ENCODE measurements around the gene SNTG2. TPM values are rescaled to one million over a fixed set of nuclear protein-coding genes. Genes with fewer than 3 reads are reported as not detected.

Gene SNTG2
- total and polyA plus RNA-seq, 2 of the 13 experiments (the other 11 are each of a cell fraction or from before 2014, with no cell fraction given), result not detected

DNA sequence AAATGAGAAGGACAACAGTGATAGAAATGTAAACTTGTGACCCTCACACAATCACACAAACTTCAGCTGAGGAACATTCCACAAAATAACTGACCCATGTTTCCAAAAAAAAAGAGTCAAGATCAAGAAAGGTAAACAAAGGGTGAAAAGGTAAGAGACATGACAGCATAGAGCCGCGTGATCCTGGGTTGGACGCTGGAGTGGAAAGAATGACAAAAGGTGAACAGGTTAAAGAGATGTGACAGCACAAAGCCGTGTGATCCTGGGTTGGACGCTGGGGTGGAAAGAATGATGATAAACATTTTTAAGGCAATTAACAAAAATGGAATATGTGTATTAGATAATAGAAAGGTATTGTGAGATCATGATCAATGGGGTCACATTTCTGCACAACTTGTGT, 110.3 kb downstream of the SNTG2 start:
- ChIA-PET CTCF (ENCODE audit: low intra/inter-chr PET ratio, low total read pairs) (no interaction called here), POLR2A (no interaction called here)
- Histone ChIP-seq H3K79me2 (ENCODE audit: insufficient read depth, low read length) (no peaks in the 10 kb centered on the region), H3K36me3 (replicated peaks in 1 of 2; ENCODE audit: control insufficient read depth in 1 of 2, insufficient read depth in 2 of 2, low read length in 2 of 2) (no peaks in the 10 kb centered on the region), H3K27ac (ENCODE audit: extremely low read length, insufficient read depth, low read length) (no peak overlapping the region), H3K4me2 (ENCODE audit: low read depth, low read length) (no peak overlapping the region), H3K27me3 (ENCODE audit: control insufficient read depth in 1 of 2, insufficient read depth in 2 of 2, low read length in 2 of 2) (no peaks in the 10 kb centered on the region), H2AFZ (ENCODE audit: low read length) (no peak overlapping the region), H3K4me1 (ENCODE audit: insufficient read depth, low read length) (no peaks in the 10 kb centered on the region), H3K9me3 (ENCODE audit: low read length) (no peaks in the 10 kb centered on the region), H4K20me1 (ENCODE audit: insufficient read depth, low read length) (no peaks in the 10 kb centered on the region), H3K4me3 (replicated peaks in 1 of 3; ENCODE audit: insufficient read depth in 1 of 3, low read depth in 2 of 3, low read length in 3 of 3) (no peak overlapping the region), H3K9ac (ENCODE audit: insufficient read depth, low read depth, low read length) (no peak overlapping the region)
- no TSS peak for BruUV-seq (replicated peaks)
- DNase-seq (ENCODE audit: low spot score) (no peak), FAIRE-seq (no peak), ATAC-seq (no peak)
- intact Hi-C loops (cut with micrococcal nuclease; ENCODE audit: unreplicated experiment), result no loop called here
- in situ Hi-C loops (cut with HindIII; ENCODE audit: extremely low pct_ligation_motif_present, low pct_unique_long_range_greater_than_20kb), result no loop called here
- WGBS (ENCODE audit: low lambda C conversion rate), result 13% methylated on average over 5 of the region's 5 CpGs
- no peak for TF ChIP-seq HOXA9 (CRISPR knock-in tag; IDR thresholded peaks at IDR 0.05; ENCODE audit: borderline replicate concordance)
- TF ChIP-seq, protein P1, sequence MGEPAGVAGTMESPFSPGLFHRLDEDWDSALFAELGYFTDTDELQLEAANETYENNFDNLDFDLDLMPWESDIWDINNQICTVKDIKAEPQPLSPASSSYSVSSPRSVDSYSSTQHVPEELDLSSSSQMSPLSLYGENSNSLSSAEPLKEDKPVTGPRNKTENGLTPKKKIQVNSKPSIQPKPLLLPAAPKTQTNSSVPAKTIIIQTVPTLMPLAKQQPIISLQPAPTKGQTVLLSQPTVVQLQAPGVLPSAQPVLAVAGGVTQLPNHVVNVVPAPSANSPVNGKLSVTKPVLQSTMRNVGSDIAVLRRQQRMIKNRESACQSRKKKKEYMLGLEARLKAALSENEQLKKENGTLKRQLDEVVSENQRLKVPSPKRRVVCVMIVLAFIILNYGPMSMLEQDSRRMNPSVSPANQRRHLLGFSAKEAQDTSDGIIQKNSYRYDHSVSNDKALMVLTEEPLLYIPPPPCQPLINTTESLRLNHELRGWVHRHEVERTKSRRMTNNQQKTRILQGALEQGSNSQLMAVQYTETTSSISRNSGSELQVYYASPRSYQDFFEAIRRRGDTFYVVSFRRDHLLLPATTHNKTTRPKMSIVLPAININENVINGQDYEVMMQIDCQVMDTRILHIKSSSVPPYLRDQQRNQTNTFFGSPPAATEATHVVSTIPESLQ (CRISPR knock-in tag; conservative IDR thresholded peaks at IDR 0.05), result no peak
- TF ChIP-seq, protein P2, sequence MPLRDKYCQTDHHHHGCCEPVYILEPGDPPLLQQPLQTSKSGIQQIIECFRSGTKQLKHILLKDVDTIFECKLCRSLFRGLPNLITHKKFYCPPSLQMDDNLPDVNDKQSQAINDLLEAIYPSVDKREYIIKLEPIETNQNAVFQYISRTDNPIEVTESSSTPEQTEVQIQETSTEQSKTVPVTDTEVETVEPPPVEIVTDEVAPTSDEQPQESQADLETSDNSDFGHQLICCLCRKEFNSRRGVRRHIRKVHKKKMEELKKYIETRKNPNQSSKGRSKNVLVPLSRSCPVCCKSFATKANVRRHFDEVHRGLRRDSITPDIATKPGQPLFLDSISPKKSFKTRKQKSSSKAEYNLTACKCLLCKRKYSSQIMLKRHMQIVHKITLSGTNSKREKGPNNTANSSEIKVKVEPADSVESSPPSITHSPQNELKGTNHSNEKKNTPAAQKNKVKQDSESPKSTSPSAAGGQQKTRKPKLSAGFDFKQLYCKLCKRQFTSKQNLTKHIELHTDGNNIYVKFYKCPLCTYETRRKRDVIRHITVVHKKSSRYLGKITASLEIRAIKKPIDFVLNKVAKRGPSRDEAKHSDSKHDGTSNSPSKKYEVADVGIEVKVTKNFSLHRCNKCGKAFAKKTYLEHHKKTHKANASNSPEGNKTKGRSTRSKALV (CRISPR knock-in tag; IDR thresholded peaks at IDR 0.05), result no peak
- TF ChIP-seq ZNF34 (CRISPR knock-in tag; IDR thresholded peaks at IDR 0.05; ENCODE audit: borderline replicate concordance), result no peak
- TF ChIP-seq ZNF180 (CRISPR knock-in tag; IDR thresholded peaks at IDR 0.05; ENCODE audit: borderline replicate concordance, low read depth), result no peak
- TF ChIP-seq, protein P3, sequence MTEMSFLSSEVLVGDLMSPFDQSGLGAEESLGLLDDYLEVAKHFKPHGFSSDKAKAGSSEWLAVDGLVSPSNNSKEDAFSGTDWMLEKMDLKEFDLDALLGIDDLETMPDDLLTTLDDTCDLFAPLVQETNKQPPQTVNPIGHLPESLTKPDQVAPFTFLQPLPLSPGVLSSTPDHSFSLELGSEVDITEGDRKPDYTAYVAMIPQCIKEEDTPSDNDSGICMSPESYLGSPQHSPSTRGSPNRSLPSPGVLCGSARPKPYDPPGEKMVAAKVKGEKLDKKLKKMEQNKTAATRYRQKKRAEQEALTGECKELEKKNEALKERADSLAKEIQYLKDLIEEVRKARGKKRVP (CRISPR knock-in tag; IDR thresholded peaks at IDR 0.05), result no peak
- no peak for TF ChIP-seq PHF21A (CRISPR knock-in tag; IDR thresholded peaks at IDR 0.05)
- TF ChIP-seq CBX1 (IDR thresholded peaks at IDR 0.05; ENCODE audit: low read depth), result no peak
- no peak for TF ChIP-seq AKAP8 (CRISPR knock-in tag; IDR thresholded peaks at IDR 0.05)
- TF ChIP-seq MTA1 (CRISPR knock-in tag; IDR thresholded peaks at IDR 0.05; ENCODE audit: borderline replicate concordance), result no peak
